GM19099 (cell line): Measurements from ENCODE around the gene MSLN.
A peak's percentile ranks its signal among the peaks of the same experiment; 100 is the strongest.

Experiments
- POLR2A ChIP-seq: IDR thresholded peaks from 3 replicates; pipeline ENCODE4 v1.6.1; 2011; ENCODE audit warnings: low read depth; ENCODE audit not compliant: insufficient read length; ENCODE audit errors: extremely low read depth

MSLN gene

GRCh38 chr16:784431-784830 lies 23.9 kb downstream of the MSLN start:
- TF ChIP-seq POLR2A: no peak

DNA sequence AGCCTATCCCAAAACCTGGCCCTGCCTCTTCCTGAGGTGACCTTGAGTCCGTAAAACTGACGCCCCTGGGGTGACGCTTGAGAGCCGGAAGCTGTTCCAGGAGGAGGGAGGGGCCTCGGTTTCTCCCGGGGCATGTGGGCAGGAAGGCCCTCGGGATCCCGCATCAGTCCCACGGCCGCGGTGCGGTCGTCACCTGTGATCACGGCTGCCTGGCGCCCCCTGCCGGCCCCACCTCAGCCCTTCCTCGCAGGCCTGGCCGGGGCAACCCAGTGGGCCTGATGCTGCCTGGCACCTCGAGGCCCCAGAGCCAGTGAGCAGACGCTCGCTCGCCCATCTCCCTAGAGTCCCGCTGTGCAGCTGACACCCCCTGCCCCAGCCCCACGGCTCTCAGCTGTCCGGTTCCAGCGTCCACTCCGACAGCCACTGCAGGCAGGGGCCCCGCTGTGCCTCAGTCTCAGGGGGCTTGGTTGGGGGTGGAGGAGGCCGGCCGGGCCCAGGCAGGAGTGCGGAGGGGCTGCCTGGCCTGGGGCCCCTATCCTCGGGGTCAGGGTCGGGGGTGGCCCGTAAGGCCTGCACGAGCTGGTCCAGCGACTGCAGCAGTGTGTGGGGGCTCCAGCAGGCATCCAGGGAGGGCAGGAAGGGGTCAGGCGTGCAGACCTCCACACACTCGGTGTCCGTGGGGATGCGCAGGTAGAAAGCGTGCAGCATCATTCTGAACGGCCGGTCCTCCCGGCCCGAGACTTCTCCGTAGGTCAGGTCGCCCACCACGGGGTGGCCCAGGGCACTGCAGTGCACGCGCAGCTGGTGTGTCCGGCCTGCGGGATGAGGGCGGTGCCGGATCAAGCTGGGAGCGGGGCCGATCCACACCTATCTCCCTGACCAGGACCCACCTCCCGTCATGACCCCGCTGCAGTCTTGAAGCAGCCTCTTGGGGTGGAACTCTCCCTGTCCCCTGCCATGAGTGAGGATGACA lies 25.3 kb downstream of the MSLN start:
- TF ChIP-seq POLR2A: no peak

- no peak for TF ChIP-seq POLR2A
Observed at GRCh38 chr16:787321-787966, 26.9 kb downstream of the MSLN start.

GRCh38 chr16:787978-788398 lies 27.5 kb downstream of the MSLN start, which contains the start of gene RPUSD1:
TSS of gene RPUSD1 (minus strand) at chr16:788381. CDS start at chr16:787737, 644 bp downstream.
- peak; percentile 75 for TF ChIP-seq POLR2A

DNA sequence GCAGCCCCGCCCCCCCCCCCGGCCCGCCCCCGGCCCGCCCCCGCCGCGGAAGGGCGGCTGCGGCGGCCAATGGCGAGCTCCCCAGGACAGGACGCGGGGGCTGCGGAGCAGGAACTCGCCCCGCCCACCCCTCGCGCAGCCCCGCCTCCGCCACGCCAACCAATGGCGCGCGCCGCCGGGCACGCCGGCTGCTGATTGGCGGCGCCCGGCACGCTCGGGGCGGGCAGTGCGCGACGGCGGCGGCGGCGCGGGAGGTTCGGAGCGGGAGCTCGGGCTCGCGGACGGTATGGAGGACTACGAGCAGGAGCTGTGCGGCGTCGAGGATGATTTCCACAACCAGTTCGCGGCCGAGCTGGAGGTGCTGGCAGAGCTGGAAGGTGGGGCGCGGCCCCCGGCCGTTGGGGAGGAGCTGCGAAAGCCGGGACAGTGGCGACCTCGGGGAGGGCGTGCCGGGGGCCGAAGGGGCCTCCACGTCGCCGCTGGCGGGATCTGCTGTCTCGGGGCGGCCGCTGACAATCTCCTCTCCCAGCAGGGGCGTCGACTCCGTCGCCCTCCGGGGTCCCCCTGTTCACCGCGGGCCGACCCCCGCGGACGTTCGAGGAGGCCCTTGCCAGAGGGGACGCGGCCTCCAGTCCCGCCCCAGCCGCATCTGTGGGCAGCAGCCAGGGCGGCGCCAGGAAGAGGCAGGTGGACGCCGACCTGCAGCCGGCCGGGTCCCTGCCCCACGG lies 28.0 kb downstream of the MSLN start, which contains the start of gene CHTF18:
TSS of gene CHTF18 (plus strand) at position 222 of the 728 bp plus-strand sequence. CDS start at position 287, 65 bp downstream.
- peak; percentile 49 for TF ChIP-seq POLR2A

- no peak for TF ChIP-seq POLR2A
Observed at GRCh38 chr16:789191-789850, 28.8 kb downstream of the MSLN start.

DNA sequence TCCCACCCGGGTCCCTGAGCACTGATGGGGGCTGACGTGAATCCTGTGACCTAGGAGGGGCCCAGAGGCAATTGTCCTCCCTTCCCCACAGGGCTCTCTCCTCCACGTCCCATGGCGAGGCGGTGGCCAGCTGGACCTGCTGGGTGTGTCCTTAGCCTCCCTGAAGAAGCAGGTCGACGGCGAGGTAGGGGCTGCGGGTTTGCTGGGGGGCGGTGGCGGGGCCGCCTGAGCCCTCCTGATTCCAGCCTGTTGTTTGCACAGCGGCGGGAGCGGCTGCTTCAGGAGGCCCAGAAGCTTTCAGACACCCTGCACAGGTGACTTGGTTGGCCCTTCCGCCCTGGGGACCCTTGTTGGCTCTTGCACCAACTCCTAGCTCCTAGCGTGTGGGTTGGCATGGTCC lies 29.6 kb downstream of the MSLN start:
- no peak for TF ChIP-seq POLR2A

GRCh38 chr16:791131-791530 lies 30.6 kb downstream of the MSLN start:
- TF ChIP-seq POLR2A: no peak

- no peak for TF ChIP-seq POLR2A
Observed at GRCh38 chr16:792221-792995, 31.9 kb downstream of the MSLN start.

DNA sequence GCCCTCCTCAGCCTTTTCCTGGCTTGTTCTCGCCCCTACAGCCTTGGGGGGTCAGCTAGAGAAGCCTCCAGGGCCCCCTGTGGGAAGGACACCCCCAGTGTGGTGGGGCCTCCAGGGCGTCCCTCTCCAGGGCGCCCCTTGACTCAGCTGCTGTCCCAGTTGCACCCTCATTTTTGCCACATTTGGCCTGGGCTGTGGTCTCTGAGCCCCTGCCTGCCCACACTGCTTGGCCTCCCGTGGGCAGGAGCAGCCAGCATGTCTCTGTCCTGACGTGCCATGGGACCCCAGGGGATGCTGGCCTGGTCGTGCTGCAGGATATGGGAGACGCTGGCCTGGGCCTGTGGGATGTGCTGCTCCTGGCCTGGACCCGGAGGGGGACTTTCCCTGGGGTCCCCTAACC lies 32.9 kb downstream of the MSLN start:
- no peak for TF ChIP-seq POLR2A

- TF ChIP-seq POLR2A: no peak
Observed at GRCh38 chr16:794091-794822, 33.7 kb downstream of the MSLN start.

GRCh38 chr16:794853-795466 lies 34.4 kb downstream of the MSLN start:
- no peak for TF ChIP-seq POLR2A

DNA sequence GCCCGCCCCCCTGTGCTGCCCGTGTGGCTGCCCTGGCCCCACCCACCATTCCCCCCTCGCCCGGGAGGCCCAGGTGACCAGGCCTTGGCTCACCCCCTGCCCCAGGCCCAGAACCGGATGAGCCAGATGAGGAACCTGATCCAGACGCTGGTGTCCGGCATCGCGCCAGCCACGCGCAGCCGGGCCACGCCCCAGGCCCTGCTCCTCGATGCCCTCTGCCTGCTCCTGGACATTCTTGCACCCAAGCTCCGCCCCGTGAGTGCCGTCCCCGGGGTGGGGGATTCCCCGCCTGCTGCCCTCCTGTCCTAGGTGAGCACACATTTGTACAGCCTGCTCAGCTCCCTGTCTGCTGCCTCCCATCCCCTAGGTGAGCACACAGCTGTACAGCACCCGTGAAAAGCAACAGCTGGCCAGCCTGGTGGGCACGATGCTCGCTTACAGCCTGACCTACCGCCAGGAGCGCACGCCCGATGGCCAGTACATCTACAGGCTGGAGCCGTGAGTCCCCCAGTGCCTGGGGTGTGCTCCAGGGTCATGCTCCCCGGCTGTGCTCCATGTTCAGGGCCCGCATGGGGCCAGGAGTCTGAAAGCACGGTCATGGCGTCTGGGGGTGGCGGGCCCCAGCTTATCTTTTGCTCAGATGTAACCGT lies 35.2 kb downstream of the MSLN start:
- no peak for TF ChIP-seq POLR2A
